Stimulated activated CD8-positive, alpha-beta memory T cell treated with anti-CD3 and anti-CD28 coated beads, Interleukin-12 subunit alpha, Interleukin-12 subunit beta, amount 100 ng/mL, for 24 hours (primary cell): ENCODE results near the gene CMIP.
"Not testable (repeated sequence)": the region's sequence is repeated elsewhere in the genome, so short reads cannot be mapped to it uniquely, and the experiment has no call there.

Source experiments
- DNase-seq: peaks from one replicate; pipeline ENCODE4 v3.0.0-alpha.2; 2020; ENCODE audit errors: extremely low read depth

Gene CMIP

DNA sequence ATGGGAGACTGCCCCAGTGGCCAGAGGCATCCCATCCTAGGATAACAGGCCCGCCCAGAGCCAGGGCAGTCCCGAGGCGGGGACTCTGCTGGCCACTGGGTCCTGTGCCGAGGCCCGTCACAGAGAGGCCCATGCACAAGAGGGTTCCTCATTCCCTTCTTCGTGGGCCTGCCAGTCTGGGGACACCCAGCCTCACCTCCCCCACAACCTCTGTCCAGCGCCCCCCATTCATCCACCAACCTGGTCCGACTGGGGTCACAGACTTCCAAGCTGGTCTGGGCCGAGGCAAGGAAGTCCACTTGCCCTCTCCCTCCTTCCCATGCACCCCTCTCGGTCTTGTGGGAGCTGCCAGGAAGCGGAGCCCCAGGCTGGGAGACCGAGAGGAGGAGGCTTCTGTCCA lies 240.3 kb downstream of the CMIP start:
- no peak for DNase-seq

DNA sequence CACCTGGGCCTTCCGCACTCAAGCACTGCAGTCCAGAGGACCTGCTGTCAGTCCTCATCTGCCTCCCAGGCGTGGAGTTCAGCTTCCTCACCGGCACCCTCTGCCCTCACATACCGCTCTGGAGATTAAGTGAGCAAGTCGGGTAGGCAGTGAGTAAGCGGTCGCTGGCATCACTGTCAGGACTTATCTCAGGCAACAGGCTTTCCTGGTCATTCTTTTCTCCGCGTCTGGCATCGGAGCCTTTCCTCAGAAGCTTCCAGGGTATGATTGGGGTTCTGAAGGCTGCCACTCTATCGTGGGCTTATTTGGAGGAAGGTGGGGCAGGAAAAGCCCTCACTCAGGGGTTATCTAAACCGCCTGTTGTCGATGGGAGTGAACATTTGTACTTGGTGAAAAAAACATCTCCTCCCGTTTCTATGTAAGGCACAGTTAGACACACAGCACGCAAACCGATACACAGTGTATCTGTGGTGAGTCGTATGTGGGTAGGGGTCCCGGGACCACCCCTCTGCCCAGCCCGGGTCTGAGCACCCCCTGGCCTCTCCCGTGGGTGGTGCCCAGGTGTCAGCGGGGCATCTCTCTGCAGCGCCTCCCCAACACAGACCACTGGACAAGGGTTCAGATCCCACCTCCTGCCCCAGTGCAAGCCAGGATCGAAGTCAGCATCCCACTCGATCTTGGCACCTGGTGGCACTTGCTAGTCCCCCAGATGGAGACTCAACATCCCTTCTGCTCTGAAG lies 242.0 kb downstream of the CMIP start:
- no peak for DNase-seq

DNA sequence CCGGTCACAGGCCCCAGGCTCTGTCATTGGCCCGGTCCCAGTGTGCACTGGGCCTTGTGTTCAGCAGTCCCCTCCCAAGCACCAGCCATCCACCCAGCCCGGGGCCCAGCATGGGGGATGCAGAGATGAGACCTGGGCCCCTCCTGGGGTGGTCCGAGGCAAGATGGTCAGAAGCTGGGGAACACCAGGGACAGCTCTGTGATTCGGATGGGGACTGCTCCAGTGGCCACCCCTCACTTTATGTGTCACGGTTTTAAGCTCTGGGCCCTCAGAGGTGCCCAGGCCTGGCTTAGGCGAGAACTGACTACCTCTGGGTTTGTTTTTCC lies 242.5 kb downstream of the CMIP start:
- DNase-seq, result no peak

DNA sequence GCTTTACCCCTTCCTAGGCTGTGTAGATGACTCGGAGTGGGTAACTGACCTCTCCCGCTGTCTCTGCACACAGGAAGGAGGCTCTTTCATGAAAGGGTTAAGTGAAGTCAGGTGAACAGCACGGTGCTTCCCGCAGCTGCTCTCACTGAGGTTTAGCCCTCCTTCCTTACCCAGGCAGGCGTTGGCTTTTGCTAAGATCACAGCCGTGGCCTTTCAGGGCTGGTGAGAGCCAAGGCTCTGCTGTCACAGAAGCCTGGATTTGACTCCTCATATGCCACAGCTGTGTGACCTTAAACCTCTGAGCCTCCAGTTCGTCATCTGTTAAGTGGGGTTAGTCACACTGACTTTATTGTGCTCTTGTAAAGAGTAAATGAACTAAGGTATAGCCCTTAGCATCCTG lies 243.6 kb downstream of the CMIP start:
- DNase-seq, result no peak

DNA sequence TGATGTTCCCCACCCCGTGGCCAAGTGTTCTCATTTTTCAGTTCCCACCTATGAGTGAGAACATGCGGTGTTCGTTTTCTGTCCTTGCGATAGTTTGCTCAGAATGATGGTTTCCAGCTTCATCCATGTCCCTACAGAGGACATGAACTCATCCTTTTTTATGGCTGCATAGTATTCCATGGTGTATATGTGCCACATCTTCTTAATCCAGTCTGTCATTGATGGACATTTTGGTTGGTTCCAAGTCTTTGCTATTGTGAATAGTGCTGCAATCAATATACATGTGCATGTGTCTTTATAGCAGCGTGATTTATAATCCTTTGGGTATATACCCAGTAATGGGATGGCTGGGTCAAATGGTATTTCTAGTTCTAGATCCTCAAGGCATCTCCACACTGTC lies 244.2 kb downstream of the CMIP start:
- DNase-seq, result not testable (repeated sequence)

DNA sequence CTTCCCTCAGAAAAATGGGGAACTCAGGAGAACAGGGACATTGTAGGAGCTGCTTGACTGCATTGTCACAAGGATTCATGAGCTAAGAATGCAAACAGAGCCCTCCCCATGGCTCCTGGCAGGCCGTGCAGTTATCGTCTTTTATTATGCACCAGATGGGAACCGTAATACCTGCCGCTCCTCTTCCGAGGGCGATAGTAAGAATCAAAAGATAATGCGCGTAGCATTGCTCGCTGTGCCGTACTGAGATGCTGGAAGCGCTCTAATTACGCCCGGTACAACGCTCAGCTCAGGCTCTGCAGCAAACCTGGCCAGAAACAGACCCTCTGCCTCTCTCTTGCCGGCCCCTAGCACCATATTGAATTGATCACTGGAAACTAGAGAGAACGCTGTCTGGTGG lies 247.4 kb downstream of the CMIP start:
- no peak for DNase-seq

DNA sequence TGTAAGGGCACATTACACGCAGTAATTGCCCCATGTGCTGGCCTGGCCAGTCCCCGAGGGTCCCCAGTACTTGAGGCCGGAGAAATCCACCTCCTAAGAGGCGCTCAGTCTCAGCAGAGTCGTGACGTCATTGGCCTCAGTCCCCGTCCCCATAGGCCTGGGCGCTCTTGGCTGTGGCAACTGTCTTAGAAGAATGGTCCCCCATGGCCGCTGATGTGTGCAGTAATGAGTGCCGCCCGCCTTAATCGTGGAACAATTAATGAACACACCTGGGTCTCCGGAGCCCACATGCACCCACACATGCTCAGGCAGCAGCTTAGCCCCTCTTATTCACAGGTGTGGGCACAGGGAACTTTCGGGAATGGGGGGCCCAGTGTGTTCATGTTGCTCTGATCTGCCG lies 248.0 kb downstream of the CMIP start:
- DNase-seq, result no peak

DNA sequence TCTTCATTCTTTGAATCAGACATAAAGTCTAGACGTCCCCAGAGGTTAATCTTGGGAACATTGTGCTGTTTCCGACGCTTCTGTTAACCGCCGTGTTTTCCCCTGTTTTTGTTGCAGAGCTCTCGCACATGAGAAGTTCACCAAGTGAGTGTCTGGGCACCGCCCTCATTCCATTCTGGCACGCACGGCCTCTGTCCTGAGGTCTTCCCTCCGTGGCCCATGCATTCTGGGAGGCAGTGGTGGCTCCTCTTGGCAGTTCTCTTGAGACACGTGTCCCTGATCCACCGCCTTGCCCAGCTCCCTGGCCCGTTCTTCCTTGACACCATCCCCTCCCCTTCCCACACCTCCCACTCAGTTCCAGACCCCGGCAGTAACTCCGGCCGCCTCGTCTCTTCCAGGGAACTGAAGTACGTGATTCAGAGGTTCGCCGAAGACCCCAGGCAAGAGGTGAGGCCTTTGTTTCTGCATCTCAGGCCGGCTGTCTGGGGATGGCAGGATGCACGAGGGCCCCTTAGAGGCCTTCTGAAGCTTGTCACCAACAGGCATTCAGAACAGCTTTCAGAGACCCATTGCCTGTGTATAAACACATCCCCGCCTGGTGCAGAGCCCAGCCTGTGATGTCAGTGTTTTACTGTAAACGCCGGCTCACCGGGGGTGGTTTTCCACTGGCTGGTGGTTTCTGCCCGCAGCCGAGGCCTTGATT lies 248.6 kb downstream of the CMIP start:
- DNase-seq, result no peak

DNA sequence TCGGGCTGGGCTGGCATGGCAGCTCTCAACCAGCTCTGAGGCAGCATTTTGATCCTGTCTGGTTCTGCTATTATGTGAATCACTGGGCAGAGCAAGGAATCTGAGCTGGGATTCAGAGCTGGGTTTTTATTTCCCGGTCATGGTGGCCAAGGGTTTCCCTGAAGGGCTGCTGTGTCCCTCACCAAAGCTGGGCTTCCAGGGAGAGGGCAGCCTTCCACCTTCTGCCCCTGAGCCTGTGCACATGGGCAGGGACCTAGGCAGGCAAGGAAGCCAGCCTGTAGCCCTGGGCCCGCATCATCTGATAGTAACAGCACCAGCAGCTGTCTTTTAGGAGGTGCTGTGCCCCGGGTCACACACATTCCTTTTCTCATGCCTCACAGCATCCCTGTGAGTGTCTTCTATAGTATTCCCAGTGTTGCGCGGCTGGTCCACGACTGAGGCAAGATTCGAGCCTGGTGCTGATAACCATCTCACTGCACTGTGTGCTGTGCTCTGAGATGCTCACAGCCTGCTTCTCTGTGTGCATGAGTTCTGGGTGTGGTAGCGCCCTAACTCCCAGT lies 249.2 kb downstream of the CMIP start:
- no peak for DNase-seq

DNA sequence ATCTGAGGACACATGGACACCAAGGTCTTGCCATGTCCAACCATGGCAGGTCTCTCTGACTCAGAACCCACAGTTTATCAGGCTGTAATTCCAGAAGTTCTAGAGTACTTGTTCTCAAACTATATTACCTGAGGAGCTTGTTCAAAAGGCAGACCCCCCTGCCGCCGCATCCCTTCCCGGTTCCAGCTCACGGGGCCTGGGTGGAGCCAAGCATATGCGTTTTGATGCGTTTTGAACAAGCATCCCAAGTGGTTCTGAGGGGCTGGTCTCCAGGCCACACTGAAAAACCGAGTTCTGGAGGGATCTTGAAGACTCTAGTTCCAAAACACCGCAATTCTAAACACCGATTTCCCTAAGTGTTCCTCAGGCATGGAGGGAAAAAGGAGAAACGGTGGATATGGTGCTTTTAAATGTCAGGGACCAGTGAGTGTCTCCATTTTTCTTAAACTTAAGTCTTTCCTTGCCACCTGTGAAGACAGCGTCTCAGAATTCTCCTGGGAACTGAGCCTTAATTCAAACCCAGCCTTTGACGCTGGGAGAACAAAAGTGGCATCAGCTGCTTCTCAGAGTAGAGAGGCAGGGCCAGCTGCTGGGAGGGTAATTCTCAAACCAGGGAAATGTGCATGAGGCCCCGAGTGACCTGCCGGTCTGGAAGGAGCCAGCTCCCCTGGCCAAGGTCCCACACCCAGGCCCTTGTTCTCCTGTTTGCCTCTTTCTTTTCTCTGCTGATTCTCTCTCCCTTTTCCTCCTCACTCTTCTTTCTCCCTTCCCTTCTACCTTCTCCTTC lies 250.1 kb downstream of the CMIP start:
- no peak for DNase-seq

DNA sequence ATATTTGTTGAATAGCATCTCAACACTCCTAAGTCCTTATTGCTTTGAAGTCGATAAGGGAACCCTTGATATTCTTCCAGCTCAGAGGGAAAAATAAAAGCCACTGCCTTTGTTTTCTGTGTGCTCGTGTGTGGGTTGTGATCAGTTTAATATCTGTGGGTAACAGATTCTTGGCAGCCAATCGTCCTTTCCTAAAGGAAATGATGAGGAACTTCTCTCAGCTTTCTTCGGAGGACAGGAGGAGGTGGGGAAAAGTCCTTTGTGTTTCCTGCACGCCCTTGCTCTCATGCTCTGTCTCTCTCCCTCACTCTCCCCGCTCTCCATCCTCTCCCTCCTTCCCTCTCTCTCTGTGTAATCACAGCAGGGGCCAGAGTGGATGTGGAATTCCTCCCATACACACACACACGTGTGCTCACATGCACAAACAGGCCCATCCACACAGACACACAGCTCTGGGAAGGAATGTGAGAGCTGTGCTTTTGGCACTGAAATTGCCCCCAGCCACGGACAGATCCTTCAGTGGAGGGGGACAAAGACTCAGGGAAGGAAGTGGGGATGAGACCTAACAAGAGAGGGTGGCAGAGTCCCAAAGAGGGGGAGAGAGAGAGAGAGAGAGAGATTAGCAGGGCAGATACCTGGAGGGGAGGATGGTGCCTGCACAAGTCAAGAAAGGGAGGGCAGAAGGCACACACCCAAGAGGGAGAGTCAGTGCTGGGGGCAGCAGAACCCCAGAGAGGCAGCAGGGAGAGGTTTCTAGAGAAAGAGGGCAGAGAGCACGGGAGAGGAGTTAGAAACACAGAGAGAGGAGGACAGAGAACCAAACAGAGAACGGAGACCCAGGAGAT lies 250.9 kb downstream of the CMIP start:
- DNase-seq, result no peak

DNA sequence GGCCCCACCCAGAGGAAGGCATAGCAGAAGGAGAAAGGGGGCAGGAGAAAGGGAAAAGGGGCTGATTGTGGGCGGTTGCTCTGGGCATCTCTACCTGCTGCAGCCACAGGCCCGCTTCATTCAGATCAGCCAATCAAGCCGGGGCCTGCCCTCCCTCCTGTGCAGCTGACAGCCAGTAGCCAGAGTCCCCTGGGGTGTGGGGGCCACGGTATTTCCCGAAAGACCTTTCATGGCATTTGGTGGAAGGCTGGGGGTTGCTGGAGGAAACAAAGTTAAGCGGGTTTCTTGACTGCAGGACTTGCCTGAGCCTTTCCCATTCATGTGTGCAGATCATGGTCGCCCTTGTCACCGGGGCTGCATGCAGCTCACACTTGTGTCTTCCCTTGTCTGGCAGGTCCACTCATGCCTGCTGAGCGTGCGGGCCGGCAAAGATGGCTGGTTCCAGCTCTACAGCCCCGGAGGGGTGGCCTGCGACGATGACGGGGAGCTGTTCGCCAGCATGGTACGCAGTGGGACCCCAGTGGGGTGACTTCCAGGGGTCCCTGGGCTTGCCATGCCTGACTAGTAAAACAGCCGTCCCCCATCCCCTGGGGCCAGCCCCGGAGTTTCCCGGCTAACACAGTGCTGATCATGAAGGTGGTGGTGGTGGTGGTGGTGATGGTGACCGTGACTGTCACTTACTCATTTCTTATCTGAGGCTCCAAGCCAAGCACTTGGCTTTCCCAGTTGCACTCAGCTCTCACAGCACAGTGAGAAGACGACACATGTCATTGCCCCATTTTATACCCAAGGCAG lies 251.8 kb downstream of the CMIP start:
- no peak for DNase-seq

DNA sequence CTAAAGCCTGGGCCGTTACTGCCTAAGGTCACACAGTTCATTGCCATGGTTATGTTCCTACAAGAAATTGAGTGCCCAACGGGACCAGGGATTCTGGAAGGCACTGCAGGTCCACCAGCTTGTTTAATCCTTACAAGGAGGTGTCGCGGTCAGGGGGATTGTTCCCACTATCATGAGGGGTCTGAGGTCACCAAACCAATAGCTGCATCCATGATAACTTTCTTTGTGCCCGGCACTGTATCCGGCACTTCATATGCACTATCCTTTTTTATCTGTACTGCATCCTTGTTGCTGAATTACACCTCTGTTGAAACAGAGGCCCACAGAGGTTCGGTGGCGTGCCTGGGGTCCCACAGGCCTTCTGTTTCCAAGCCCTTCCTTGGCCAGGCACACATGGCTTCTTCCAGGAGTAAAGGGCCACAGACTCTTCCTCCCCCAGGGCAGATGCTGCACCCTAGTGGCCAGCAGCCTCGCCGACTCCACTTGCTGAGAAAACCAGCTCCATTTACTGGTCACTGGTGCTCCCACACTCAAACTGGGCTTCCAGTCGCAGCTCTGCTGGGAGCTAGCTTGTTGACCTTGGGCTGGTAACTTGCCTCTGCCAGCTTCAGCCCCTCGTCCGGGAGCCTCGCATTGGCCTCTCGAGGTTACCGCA lies 252.5 kb downstream of the CMIP start:
- no peak for DNase-seq

DNA sequence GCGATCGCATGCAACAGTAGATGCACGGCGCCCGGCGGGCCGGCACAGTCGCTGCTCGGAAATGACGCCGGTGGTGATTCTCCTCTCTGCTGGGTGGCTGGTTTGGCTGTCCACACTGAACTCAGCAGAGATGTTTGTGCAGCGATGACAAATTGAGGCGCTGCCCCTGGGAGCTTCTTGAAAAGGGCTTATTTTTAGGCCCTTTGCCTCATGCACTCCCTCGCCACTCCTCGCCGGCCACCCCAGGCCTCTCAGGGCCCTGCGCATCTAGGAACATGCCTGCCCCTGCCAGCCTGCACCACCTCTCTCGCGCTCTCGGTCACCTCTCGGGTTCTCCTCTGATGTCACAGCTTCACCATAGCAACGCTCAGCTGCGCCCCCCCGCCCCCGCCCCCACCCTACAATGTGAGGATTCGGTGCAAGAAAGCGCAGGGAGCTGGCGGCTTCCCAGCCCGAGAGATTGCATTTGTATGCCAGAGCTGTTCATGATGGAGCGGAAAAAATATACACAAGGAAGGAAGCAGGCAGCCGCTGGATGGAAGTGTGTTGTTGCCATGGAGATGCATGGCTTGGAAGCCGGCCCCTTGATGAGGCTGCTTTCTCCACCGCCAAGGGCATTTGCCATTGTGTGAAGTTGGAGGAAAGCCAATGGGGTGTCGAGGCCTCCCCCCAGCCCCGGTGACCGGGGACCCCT lies 253.2 kb downstream of the CMIP start:
- DNase-seq, result no peak

DNA sequence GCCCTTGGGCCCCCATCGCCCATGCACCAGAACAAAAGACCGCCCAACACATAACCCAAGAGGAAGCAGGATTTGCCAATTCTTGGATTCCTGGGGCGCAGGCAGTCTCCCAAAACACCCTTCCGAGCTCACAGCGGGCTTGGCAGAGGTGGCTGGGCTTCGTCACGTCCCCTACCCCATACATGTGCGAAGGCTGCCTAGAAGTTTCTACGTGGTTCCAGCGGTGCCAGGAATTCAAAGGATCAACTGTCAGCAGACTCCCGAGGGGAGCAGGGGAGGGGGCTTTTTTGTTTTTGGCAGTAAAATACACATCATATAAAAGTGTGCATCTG lies 253.7 kb downstream of the CMIP start:
- no peak for DNase-seq

DNA sequence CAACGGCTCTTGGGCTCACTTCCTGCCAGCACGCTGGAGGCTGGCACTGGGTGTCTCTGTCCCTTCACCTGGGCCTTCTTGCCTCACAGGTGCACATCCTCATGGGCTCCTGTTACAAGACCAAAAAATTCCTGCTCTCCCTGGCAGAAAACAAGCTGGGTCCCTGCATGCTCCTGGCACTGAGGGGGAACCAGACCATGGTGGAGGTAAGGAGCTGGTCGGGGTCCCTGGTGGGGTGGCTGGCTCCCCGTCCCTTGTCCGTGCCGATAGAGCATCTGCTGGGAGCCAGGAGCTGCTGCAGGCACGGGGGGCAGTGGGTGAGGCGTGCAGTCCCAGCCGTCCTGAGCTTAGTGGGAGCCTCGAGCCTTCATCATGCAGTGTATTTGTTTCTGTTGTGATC lies 255.0 kb downstream of the CMIP start:
- DNase-seq, result no peak

DNA sequence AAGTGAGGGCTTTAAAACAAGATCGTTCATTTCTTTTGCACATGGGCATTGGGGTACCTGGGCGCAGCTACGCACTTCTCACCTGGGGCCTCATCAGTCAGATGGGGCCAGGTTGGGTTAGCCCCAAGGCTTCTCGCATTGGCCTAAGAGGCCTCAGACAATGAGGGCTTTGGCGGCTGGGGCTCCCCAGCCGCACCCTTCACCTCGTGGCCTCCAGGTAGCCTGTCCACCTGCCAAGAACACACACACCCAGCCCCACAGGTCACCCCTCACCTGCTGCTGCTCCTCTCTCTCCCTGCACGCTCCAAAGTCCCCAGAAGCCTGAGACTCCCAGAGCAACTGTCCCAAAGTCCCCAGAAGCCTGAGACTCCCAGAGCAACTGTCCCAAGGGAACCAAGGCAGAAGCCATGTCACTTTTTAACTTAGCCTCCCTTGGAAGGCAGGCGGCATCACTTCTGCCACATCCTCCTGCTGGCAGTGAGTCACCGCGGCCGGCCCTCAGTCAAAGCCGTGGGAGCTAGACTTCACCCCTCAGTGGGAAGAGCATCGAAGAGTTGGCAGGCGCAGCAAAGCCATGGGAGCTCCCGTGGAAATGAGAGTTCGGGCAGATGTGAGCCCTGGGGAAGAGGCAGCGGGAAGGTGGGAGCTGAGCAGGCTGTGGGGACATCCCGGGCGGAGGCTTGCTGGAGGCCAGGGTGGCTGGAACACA lies 255.6 kb downstream of the CMIP start:
- no peak for DNase-seq

DNA sequence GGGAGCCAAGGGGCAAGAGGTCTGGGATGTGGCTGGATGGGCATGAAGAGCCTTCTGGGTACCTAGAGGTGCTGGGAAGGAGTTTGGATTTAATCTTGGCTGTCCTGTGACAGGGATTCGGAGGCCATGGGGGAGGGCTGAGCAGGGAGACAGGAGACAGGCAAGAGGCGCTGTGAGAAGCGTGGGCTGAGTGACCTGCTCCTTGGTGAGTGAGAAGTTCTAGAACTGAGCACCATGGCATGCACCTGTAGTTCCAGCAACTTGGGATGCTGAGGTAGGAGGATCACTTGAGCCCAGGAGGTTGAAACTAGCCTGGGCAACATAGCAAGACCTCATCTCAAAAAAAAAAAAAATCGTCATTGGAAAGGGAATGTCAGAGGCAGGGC lies 256.2 kb downstream of the CMIP start:
- no peak for DNase-seq

DNA sequence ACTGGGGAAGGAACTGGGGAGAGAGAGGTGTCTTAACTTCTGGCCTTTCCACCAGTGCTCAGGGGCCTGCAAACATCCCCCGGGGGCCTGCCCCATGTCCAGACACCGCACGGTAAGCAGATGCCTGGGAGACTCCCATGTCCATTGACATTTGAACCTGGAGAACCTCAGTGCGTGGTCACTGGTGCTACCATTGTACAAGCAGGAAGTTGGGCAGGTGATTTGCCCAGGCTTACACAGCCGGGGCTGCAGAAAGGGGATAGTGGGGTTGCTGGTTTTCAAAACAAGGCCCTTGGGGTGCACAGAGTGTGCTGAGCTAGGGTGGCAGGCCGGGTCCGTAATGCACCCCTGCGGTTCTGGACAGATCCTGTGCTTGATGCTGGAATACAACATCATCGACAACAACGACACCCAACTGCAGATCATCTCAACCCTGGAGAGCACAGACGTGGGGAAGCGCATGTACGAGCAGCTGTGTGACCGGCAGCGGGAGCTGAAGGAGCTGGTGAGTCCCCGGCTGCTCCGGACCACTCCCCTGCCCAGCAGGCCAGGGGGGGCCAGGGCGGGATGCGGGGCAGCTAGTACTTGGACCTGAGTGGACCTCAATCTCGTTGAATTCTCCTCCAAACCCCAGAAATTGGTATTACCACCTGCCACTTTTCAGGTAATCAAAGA lies 256.8 kb downstream of the CMIP start:
- DNase-seq, result no peak
